HepG2 (cell line): ENCODE measurements around the gene RNF135. TPM values are rescaled to one million over a fixed set of nuclear protein-coding genes. Genes with fewer than 3 reads are reported as not detected.

Experiments used
- KDM1A ChIP-seq: IDR thresholded peaks from 2 replicates; pipeline ENCODE4 v1.6.1; 2016; ENCODE audit warnings: missing compliant biosample characterization
- ZNF354B ChIP-seq: sonication (generic); formaldehyde crosslinking; IDR thresholded peaks from 2 replicates; pipeline ENCODE4 v1.8.0; 2022; ENCODE audit warnings: mild to moderate bottlenecking, missing genetic modification reagents
- ZNF547 ChIP-seq: sonication (generic); formaldehyde crosslinking; IDR thresholded peaks from 2 replicates; pipeline ENCODE4 v1.5.1; 2020; ENCODE audit warnings: mild to moderate bottlenecking, missing genetic modification reagents
- polyA plus RNA-seq, 8 experiments: library from polyadenylated mRNA; depleted of rRNA in 3 of 8; stranded (reverse) in 7 of 8; unstranded in 1 of 8; fragments of >200 nt; fragmentation: Illumina TruSeq in 4 of 8; extraction: Trizol in 4 of 8; gene quantifications; 2 replicates each; pipeline versions ENCODE4 v1.2.1 to v1.2.3, GENCODE V29; 2011 to 2016; ENCODE audit warnings: low read depth in 4 of 8, missing spikeins in 1 of 8, mixed read lengths in 1 of 8; ENCODE audit not compliant: insufficient read depth in 1 of 8
- total RNA-seq, 5 experiments: library from RNA; depleted of rRNA; stranded (reverse); fragments of >200 nt; fragmentation: Illumina TruSeq; extraction: Trizol; gene quantifications; 2 replicates each; pipeline ENCODE4 v1.2.3, GENCODE V29; 2016; ENCODE audit warnings: low read depth in 1 of 5
- TF ChIP-seq, protein P1 (sequence below): sonication (generic); formaldehyde crosslinking; IDR thresholded peaks from 2 replicates; pipeline ENCODE4 v1.4.0; 2020; ENCODE audit warnings: mild to moderate bottlenecking, missing genetic modification reagents
- TF ChIP-seq, protein P2 (sequence below): sonication (generic); formaldehyde crosslinking; IDR thresholded peaks from 2 replicates; pipeline ENCODE4 v1.8.0; 2022; ENCODE audit warnings: missing genetic modification reagents, mild to moderate bottlenecking, moderate library complexity, borderline replicate concordance
- TF ChIP-seq, protein P3 (sequence below): sonication (generic); formaldehyde crosslinking; IDR thresholded peaks from 2 replicates; pipeline ENCODE4 v1.4.0; 2020; ENCODE audit warnings: missing genetic modification reagents

Gene RNF135
- total and polyA plus RNA-seq, 2 of the 13 experiments (the other 11 are each of a cell fraction or from before 2014, with no cell fraction given), result not detected

DNA sequence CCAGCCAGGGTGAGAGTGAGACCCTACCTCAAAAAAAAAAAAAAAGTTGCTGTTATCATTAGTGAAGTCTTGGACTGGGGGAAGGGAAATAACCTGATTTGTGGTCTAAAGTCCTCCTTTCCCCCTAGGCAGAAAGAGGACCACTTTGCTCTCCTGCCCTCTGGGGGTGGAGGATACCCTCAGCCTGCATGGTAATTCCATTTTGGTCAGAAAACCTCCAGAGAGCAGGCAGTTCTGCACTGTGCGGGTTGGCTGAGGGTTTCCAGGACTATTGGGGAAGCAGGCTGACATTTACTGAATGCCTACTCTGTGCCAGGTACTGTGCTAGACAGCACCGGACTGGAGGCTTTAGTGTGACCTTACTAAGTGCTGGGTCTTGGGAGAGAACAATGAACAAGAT is 46.5 kb upstream of the RNF135 start (continued):
- TF ChIP-seq, protein P1, sequence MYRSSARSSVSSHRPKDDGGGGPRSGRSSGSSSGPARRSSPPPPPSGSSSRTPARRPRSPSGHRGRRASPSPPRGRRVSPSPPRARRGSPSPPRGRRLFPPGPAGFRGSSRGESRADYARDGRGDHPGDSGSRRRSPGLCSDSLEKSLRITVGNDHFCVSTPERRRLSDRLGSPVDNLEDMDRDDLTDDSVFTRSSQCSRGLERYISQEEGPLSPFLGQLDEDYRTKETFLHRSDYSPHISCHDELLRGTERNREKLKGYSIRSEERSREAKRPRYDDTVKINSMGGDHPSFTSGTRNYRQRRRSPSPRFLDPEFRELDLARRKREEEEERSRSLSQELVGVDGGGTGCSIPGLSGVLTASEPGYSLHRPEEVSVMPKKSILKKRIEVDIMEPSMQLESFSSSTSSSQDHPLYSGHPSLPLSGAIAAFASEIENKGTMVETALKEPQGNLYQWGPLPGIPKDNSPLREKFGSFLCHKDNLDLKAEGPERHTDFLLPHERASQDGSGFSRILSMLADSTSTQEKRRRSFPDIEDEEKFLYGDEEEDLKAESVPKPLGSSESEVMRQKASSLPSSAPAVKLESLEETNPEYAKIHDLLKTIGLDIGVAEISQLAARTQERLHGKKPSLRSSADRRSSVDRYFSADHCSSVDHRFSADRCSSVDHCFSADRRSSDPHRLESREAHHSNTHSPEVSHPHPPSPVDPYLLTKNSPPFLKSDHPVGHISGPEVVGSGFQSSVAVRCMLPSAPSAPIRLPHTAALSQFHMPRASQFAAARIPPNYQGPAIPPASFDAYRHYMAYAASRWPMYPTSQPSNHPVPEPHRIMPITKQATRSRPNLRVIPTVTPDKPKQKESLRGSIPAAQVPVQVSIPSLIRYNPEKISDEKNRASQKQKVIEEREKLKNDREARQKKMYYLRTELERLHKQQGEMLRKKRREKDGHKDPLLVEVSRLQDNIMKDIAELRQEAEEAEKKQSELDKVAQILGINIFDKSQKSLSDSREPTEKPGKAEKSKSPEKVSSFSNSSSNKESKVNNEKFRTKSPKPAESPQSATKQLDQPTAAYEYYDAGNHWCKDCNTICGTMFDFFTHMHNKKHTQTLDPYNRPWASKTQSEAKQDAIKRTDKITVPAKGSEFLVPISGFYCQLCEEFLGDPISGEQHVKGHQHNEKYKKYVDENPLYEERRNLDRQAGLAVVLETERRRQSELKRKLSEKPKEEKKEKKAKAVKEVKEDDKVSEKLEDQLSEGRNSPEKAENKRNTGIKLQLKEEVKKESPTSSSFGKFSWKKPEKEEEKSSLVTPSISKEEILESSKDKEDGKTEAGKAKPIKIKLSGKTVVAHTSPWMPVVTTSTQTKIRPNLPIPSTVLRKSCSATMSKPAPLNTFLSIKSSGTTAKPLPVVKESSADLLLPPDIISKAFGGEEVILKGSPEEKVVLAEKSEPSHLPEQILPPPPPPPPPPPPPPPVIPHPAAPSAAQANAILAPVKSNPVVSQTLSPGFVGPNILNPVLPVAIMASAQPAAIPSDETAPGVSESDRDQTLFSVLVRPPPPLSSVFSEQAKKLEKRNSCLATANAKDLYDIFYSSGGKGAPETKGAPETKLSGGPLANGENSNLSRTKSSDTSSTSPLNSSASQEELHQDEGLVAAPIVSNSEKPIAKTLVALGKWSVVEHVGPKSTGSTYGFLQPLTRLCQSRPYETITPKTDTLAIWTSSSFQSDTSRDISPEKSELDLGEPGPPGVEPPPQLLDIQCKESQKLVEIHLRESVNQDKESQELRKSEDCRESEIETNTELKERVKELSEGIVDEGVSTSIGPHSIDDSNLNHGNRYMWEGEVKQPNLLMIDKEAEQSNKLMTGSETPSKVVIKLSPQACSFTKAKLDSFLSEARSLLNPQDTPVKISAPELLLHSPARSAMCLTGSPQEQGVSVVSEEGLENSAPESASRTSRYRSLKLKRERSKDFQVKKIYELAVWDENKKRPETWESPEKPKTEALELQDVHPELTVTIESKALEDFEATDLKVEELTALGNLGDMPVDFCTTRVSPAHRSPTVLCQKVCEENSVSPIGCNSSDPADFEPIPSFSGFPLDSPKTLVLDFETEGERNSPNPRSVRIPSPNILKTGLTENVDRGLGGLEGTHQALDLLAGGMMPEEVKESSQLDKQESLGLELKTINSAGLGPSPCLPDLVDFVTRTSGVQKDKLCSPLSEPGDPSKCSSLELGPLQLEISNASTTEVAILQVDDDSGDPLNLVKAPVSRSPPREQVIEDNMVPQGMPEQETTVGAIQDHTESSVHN, result no peak
- TF ChIP-seq, protein P2, sequence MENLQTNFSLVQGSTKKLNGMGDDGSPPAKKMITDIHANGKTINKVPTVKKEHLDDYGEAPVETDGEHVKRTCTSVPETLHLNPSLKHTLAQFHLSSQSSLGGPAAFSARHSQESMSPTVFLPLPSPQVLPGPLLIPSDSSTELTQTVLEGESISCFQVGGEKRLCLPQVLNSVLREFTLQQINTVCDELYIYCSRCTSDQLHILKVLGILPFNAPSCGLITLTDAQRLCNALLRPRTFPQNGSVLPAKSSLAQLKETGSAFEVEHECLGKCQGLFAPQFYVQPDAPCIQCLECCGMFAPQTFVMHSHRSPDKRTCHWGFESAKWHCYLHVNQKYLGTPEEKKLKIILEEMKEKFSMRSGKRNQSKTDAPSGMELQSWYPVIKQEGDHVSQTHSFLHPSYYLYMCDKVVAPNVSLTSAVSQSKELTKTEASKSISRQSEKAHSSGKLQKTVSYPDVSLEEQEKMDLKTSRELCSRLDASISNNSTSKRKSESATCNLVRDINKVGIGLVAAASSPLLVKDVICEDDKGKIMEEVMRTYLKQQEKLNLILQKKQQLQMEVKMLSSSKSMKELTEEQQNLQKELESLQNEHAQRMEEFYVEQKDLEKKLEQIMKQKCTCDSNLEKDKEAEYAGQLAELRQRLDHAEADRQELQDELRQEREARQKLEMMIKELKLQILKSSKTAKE, result no peak
- TF ChIP-seq ZNF354B (CRISPR knock-in tag), result no peak
- TF ChIP-seq KDM1A, result no peak
- TF ChIP-seq, protein P3, sequence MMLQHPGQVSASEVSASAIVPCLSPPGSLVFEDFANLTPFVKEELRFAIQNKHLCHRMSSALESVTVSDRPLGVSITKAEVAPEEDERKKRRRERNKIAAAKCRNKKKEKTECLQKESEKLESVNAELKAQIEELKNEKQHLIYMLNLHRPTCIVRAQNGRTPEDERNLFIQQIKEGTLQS (CRISPR knock-in tag), result no peak
- TF ChIP-seq ZNF547 (CRISPR knock-in tag), result no peak
